Thoracic aorta (tissue), 2 donors: ENCODE measurements around the gene C4BPB. TPM values are rescaled to one million over a fixed set of nuclear protein-coding genes. Genes with fewer than 3 reads are reported as not detected.

ENCODE experiments used
- ATAC-seq: fragments of 150-250 bp; one replicate; pipeline ENCODE4 v1.8.0; 2017; ENCODE audit warnings: low read depth; ENCODE audit not compliant: insufficient number of reproducible peaks, low FRiP score
- DNase-seq: peaks from one replicate; pipeline ENCODE4 v3.0.0-alpha.2; 2020; ENCODE audit warnings: low spot score
- H3K27ac ChIP-seq, 2 donors: fragments of 200-600 bp; sonication (generic); 1 replicate in 1 of 2; 2 replicates in 1 of 2; pipeline ENCODE4 v1.5.1; 2016; ENCODE audit warnings: mild to moderate bottlenecking in 2 of 2, moderate library complexity in 2 of 2
- H3K27me3 ChIP-seq: fragments of 200-600 bp; sonication (generic); replicated peaks from 2 replicates; pipeline ENCODE4 v1.6.0; 2016; ENCODE audit warnings: mild to moderate bottlenecking; ENCODE audit not compliant: insufficient read depth
- H3K36me3 ChIP-seq: fragments of 200-600 bp; sonication (generic); one replicate; pipeline ENCODE4 v1.5.1; 2016
- H3K4me1 ChIP-seq, 2 donors: fragments of 200-600 bp; sonication (generic); 1 replicate in 1 of 2; 2 replicates in 1 of 2; pipeline versions ENCODE4 v1.5.1 to v1.6.0; 2016; ENCODE audit warnings: low read depth in 2 of 2, mild to moderate bottlenecking in 1 of 2; ENCODE audit not compliant: control insufficient read depth in 1 of 2
- H3K4me3 ChIP-seq: fragments of 200-600 bp; sonication (generic); 2 replicates; pipeline ENCODE4 v1.5.1; 2016; ENCODE audit warnings: mild to moderate bottlenecking
- H3K9me3 ChIP-seq: fragments of 200-600 bp; sonication (generic); 2 replicates; pipeline ENCODE4 v1.5.1; 2016
- total RNA-seq, 2 donors: library from RNA; depleted of rRNA; stranded (reverse); fragments of >200 nt; gene quantifications; one replicate each; pipeline versions ENCODE4 v1.1.0 to v1.2.3, GENCODE V29; 2016
- TF ChIP-seq, protein P1 (sequence below): fragments of 200-600 bp; sonication (generic); IDR thresholded peaks from one replicate; pipeline ENCODE4 v1.5.1; 2019; ENCODE audit warnings: antibody characterized with exemption

C4BPB gene
- total RNA-seq, 2 donors from 2014 or later: 0.54 to 3.7 TPM

DNA sequence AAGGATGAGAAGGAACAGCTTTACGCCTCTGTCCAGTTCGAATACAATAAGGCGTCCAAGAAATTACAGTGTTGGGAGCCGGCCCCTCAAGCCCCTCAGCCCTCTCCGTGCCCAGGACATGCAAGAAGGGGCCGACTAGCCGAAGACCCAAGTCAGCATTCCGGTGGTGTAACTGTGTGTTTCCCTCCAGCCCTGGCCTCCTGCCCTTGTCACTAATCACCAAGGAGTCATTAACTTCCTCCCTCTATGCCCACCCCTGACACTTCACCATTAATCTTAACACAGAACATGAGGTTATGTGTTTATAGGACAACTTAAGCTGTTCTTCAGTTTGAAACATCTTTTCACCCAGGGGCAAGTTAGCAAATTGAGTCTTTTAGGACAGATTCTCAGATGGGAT, 16.4 kb upstream of the C4BPB start:
- Histone ChIP-seq H3K36me3 (peaks cover 9% of the 10 kb centered on the region), H3K27ac (no peak overlapping the region)

DNA sequence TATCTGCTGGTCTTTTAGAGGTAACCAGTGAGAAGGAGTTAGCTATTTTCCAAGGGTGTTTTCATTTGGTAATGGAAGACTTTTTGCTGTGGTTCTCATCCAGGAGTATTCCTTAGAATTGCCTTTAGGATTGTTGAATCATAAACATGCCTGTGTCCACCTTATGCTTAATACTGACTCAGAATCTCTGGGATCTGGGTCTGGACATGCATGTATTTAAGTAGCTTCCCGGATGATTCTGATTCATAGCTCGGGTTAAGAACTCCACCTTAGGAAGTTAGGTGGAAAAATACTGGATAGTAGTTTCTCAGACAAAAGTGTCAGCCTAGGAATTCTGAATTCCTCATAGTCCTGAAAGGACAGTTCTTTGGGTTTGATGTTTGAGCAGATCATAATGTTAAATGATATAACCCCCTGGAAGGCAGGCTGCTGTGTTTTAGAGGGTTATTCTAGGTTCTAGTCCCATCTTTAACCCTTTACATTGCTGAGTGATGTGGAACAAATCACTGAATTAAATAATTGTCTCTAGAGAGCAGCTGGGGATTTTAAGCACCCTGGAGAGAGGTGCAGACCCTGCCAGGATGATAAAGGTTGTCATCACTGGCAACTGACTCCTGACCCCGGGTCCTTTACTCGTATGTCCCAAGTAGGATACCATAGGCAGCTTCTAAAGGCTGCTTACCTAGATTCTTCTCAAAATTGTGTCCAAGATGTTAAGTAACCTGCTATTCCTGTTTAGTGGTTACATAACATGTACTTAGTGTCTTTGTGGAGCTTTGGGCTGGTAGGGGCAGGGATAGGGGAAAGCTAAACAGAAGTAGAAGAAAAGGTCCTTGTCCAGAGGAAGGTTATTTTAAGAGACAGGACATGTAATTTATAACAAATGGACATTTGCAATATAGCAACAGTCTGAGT, 14.5 kb upstream of the C4BPB start:
- Histone ChIP-seq H3K4me1 (peaks cover 0 to 12% of the 10 kb centered on the region in 2 donors), H3K36me3 (no peaks in the 10 kb centered on the region), H3K27ac (no peak overlapping the region), H3K9me3 (no peaks in the 10 kb centered on the region), H3K27me3 (no peaks in the 10 kb centered on the region), H3K4me3 (no peak overlapping the region)
- TF ChIP-seq, protein P1, sequence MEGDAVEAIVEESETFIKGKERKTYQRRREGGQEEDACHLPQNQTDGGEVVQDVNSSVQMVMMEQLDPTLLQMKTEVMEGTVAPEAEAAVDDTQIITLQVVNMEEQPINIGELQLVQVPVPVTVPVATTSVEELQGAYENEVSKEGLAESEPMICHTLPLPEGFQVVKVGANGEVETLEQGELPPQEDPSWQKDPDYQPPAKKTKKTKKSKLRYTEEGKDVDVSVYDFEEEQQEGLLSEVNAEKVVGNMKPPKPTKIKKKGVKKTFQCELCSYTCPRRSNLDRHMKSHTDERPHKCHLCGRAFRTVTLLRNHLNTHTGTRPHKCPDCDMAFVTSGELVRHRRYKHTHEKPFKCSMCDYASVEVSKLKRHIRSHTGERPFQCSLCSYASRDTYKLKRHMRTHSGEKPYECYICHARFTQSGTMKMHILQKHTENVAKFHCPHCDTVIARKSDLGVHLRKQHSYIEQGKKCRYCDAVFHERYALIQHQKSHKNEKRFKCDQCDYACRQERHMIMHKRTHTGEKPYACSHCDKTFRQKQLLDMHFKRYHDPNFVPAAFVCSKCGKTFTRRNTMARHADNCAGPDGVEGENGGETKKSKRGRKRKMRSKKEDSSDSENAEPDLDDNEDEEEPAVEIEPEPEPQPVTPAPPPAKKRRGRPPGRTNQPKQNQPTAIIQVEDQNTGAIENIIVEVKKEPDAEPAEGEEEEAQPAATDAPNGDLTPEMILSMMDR: no peak
- DNase-seq (no peak), ATAC-seq (no peak)

More for the DNA sequence above, 16.4 kb upstream of the C4BPB start:
- DNase-seq: no peak
- H3K4me1 ChIP-seq: peaks cover 0 to 8% of the 10 kb centered on the region in 2 donors
- no peaks in the 10 kb centered on the region for H3K27me3 ChIP-seq
- H3K4me3 ChIP-seq: no peak overlapping the region
- H3K9me3 ChIP-seq: no peaks in the 10 kb centered on the region
- TF ChIP-seq, protein P1: no peak
- ATAC-seq: no peak

DNA sequence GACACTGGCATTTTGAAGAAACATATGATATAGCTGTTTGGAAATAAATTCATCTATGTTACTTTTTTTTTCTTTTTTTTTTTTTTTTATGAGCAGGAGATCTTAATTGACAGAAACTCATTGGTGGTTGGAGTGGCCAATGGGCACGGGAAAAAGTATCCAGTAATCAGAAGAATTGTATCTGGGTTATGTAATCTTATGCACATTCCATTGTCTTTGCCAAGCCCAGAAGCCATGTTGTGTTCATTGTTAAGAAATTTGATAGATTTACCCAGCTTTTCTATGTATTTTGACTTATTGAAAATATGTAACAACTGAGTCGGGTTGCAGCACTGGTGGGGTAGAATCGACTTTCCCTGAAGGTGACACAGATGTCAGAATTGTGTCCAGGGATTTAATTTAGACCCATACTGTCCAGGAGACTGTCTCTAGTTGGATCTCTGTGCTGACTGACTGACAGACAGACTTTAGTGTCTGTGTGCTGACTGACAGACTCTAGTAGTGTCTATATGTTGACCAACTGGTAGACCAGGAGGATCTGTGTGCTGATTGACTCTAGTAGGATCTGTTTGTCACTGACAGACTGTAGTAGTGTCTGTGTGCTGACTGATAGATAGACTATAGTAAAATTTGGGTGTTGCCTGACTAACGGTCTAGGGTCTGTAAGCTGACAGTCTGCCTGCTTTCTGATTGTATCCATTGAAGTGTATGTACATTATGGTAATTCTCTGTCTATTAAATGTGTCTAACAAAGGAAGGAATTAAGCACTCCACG, 12.3 kb upstream of the C4BPB start:
- Histone ChIP-seq H3K27ac (no peak overlapping the region), H3K4me3 (no peak overlapping the region), H3K36me3 (no peaks in the 10 kb centered on the region), H3K9me3 (no peaks in the 10 kb centered on the region), H3K4me1 (peaks cover 0 to 12% of the 10 kb centered on the region in 2 donors), H3K27me3 (no peaks in the 10 kb centered on the region)
- DNase-seq: no peak
- TF ChIP-seq, protein P1: no peak
- ATAC-seq: no peak

DNA sequence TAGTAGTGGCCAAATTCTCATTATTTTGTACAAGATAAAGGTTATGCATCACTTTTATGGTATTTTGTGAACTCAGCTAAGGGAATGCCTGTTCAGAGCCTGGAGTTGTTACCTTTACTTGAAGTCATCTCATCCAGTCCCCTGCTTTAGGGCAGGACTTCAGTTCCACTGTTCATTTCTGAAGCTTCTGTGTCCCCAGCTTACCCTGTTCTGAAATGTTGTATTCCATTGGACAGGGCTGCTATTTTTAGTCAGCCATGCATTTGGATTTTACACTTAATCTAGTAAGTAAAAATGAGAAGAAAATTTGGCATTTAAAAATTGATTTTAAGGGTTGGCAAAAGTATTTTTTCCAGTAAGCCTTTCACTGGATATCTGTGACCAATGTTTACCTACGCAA, 11.6 kb upstream of the C4BPB start:
- Histone ChIP-seq H3K27me3 (no peaks in the 10 kb centered on the region), H3K36me3 (no peaks in the 10 kb centered on the region), H3K4me3 (no peak overlapping the region), H3K9me3 (no peaks in the 10 kb centered on the region), H3K4me1 (peaks cover 0 to 12% of the 10 kb centered on the region in 2 donors), H3K27ac (no peak overlapping the region)
- ATAC-seq: no peak
- DNase-seq: no peak
- TF ChIP-seq, protein P1: no peak
